ENCODE measurements around the gene SPAG16.

- TF ChIP-seq, protein P1, sequence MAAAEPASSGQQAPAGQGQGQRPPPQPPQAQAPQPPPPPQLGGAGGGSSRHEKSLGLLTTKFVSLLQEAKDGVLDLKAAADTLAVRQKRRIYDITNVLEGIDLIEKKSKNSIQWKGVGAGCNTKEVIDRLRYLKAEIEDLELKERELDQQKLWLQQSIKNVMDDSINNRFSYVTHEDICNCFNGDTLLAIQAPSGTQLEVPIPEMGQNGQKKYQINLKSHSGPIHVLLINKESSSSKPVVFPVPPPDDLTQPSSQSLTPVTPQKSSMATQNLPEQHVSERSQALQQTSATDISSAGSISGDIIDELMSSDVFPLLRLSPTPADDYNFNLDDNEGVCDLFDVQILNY (CRISPR knock-in tag; conservative IDR thresholded peaks at IDR 0.05): no peak
- TF ChIP-seq EP300 (IDR thresholded peaks at IDR 0.05; ENCODE audit: low read depth in 2 of 2, low read length in 2 of 2): no peak
- no peak for TF ChIP-seq EP300 (CRISPR knock-in tag; IDR thresholded peaks at IDR 0.05; ENCODE audit: borderline replicate concordance)
- TF ChIP-seq ATF1 (CRISPR knock-in tag; IDR thresholded peaks at IDR 0.05): no peak
- TF ChIP-seq ELF4 (CRISPR knock-in tag; IDR thresholded peaks at IDR 0.05; ENCODE audit: borderline replicate concordance): no peak
- no peak for TF ChIP-seq ZFP1 (CRISPR knock-in tag; IDR thresholded peaks at IDR 0.05)
These were observed 855.5 kb downstream of the SPAG16 start for GRCh38 chr2:214139630-214140284.
